HG03565 (cell line): Measurements from ENCODE around the gene GALNT15.

Experiments used
- ATAC-seq: cut with Tn5 transposase; IDR thresholded peaks from one replicate; pipeline ENCODE4 v1.9.1; 2021; ENCODE audit warnings: mild to moderate bottlenecking, moderate library complexity; ENCODE audit not compliant: unreplicated experiment

GALNT15 gene

GRCh38 chr3:16249336-16249735, 74.9 kb downstream of the GALNT15 start:
- no peak for ATAC-seq

GRCh38 chr3:16249886-16250285, 75.4 kb downstream of the GALNT15 start:
- no peak for ATAC-seq

- no peak for ATAC-seq
Observed at GRCh38 chr3:16251316-16252085, 77.0 kb downstream of the GALNT15 start.

- ATAC-seq = no peak
Observed at GRCh38 chr3:16252243-16252978, 77.9 kb downstream of the GALNT15 start.

GRCh38 chr3:16252988-16253387, 78.5 kb downstream of the GALNT15 start:
- ATAC-seq = no peak

GRCh38 chr3:16253601-16254000, 79.1 kb downstream of the GALNT15 start:
- ATAC-seq = no peak

GRCh38 chr3:16254916-16255315, 80.4 kb downstream of the GALNT15 start:
- no peak for ATAC-seq

GRCh38 chr3:16255326-16255725, 80.8 kb downstream of the GALNT15 start:
- ATAC-seq = no peak

- ATAC-seq = no peak
Observed at GRCh38 chr3:16255726-16256125, 81.2 kb downstream of the GALNT15 start.

- ATAC-seq = no peak
Observed at GRCh38 chr3:16257309-16257708, 82.8 kb downstream of the GALNT15 start.

GRCh38 chr3:16258177-16258576, 83.7 kb downstream of the GALNT15 start:
- ATAC-seq = no peak

GRCh38 chr3:16258866-16259265, 84.4 kb downstream of the GALNT15 start:
- no peak for ATAC-seq

- ATAC-seq = no peak
Observed at GRCh38 chr3:16260046-16260445, 85.6 kb downstream of the GALNT15 start.

- no peak for ATAC-seq
Observed at GRCh38 chr3:16262174-16262573, 87.7 kb downstream of the GALNT15 start.

- ATAC-seq = peak; percentile 0
Observed at GRCh38 chr3:16264174-16264707, 89.8 kb downstream of the GALNT15 start.

- peak; percentile 97 for ATAC-seq
Observed at GRCh38 chr3:16264708-16265454, 90.4 kb downstream of the GALNT15 start, which contains the start of the genes DPH3 and OXNAD1. DPH3 (minus strand) TSS chr3:16264943; CDS start chr3:16264876, 67 bp downstream. OXNAD1 (plus strand) TSS chr3:16265212; CDS start chr3:16270953, 5,741 bp downstream.

- ATAC-seq = no peak
Observed at GRCh38 chr3:16265455-16265786, 90.9 kb downstream of the GALNT15 start.

- ATAC-seq = no peak
Observed at GRCh38 chr3:16266714-16267113, 92.2 kb downstream of the GALNT15 start.

- no peak for ATAC-seq
Observed at GRCh38 chr3:16270855-16271254, 96.4 kb downstream of the GALNT15 start.

- no peak for ATAC-seq
Observed at GRCh38 chr3:16272588-16272987, 98.1 kb downstream of the GALNT15 start.

GRCh38 chr3:16273867-16274266, 99.4 kb downstream of the GALNT15 start:
- ATAC-seq = no peak
